Endothelial cell of umbilical vein (primary cell): ENCODE data around the gene MT1B.

ENCODE experiments used
- CTCF ChIP-seq, 2 donors: IDR thresholded peaks; 1 replicate in 1 of 2; 2 replicates in 1 of 2; pipeline ENCODE4 v1.5.1; 2011; ENCODE audit warnings: low read length in 2 of 2, mild to moderate bottlenecking in 2 of 2, moderate library complexity in 2 of 2, control low read depth in 1 of 2, inconsistent platforms in 1 of 2, low read depth in 1 of 2; ENCODE audit not compliant: insufficient read depth in 1 of 2; ENCODE audit errors: extremely low read depth in 1 of 2
- EZH2 ChIP-seq: IDR thresholded peaks from 2 replicates; pipeline ENCODE4 v1.6.1; 2012; ENCODE audit warnings: borderline replicate concordance, low read depth, mild to moderate bottlenecking, moderate library complexity, low read length, inconsistent platforms; ENCODE audit not compliant: severe bottlenecking
- FOS ChIP-seq: IDR thresholded peaks from 2 replicates; pipeline ENCODE4 v1.6.1; 2011; ENCODE audit warnings: mild to moderate bottlenecking, low read length, moderate library complexity, borderline replicate concordance; ENCODE audit not compliant: insufficient read depth
- JUN ChIP-seq: IDR thresholded peaks from 2 replicates; pipeline ENCODE4 v1.6.1; 2011; ENCODE audit warnings: borderline replicate concordance, low read depth; ENCODE audit not compliant: insufficient read length, insufficient read depth
- POLR2AphosphoS5 ChIP-seq: IDR thresholded peaks from 2 replicates; pipeline ENCODE4 v1.6.1; 2012; ENCODE audit warnings: low read depth, mild to moderate bottlenecking, control low read depth, low read length, moderate library complexity; ENCODE audit not compliant: insufficient read depth

- TF ChIP-seq CTCF (IDR thresholded peaks at IDR 0.05; ENCODE audit: extremely low read depth in 1 of 2, insufficient read depth in 1 of 2, low read depth in 1 of 2, low read length in 2 of 2) = no peak
- no peak for TF ChIP-seq EZH2
- no peak for TF ChIP-seq FOS
- no peak for TF ChIP-seq JUN
- no peak for TF ChIP-seq POLR2AphosphoS5
Observed at GRCh38 chr16:56628486-56629350, 23.0 kb upstream of the MT1B start.
